ENCODE results near the gene KLHL29.

DNA sequence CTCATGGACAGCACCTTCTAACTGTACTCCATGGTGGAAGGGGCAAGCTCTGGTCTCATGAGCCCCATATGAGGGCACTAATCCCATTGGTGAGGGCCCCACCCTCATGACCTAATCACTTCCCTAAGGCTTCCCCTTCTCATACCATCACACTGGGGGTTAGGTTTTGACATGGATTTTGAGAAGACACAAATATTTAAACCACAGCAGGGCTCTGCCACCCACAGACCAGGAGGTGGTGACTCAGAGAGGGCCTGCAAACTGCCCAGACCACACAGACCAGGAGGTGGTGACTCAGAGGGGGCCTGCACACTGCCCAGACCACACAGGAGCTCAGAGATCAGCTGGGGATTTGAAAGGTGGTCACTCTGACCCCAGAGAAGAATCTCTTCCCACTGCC lies 222.0 kb downstream of the KLHL29 start:
- TF ChIP-seq EP300 (IDR thresholded peaks at IDR 0.05; ENCODE audit: borderline replicate concordance in 1 of 2, low read depth in 1 of 2, low read length in 1 of 2) (no peak; a peak in 1 of 4 replicates), TEAD4 (IDR thresholded peaks at IDR 0.05; ENCODE audit: borderline replicate concordance, insufficient read depth) (no peak), GABPA (IDR thresholded peaks at IDR 0.05; ENCODE audit: low read depth) (no peak), FOXJ3 (CRISPR knock-in tag; IDR thresholded peaks at IDR 0.05) (no peak)
- TF ChIP-seq, protein P1, sequence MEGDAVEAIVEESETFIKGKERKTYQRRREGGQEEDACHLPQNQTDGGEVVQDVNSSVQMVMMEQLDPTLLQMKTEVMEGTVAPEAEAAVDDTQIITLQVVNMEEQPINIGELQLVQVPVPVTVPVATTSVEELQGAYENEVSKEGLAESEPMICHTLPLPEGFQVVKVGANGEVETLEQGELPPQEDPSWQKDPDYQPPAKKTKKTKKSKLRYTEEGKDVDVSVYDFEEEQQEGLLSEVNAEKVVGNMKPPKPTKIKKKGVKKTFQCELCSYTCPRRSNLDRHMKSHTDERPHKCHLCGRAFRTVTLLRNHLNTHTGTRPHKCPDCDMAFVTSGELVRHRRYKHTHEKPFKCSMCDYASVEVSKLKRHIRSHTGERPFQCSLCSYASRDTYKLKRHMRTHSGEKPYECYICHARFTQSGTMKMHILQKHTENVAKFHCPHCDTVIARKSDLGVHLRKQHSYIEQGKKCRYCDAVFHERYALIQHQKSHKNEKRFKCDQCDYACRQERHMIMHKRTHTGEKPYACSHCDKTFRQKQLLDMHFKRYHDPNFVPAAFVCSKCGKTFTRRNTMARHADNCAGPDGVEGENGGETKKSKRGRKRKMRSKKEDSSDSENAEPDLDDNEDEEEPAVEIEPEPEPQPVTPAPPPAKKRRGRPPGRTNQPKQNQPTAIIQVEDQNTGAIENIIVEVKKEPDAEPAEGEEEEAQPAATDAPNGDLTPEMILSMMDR (IDR thresholded peaks at IDR 0.05), result no peak

Data from SK-N-SH (cell line).